ENCODE data around the gene KCNJ6.

KCNJ6 gene

DNA sequence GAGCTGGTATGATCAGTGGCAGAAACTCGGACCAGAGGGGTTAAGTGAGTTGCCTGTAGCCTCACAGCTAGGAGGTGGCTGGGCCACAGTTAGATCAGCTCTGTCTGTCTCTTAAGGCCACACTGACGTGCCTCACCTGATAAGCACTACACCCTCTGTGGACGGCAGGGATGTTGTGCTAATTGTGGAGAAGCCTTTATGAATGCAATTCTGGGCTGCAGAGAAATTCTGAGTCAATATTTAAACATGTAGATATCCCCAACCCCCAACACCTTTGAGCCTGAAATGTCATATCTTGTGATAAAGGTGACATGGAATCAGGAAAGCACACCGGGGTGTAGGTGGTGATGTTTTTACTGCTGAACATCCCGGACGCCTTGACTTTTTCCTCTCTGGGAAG lies 88.3 kb downstream of the KCNJ6 start:
- ChIA-PET CTCF (no interaction called here), POLR2A (no interaction called here)
- no peaks in the 10 kb centered on the region for H3K36me3 ChIP-seq (ENCODE audit: control insufficient read depth in 4 of 4, insufficient read depth in 4 of 4, low read length in 3 of 4)
- H3K27ac ChIP-seq (ENCODE audit: insufficient read depth in 1 of 2, low read depth in 1 of 2, low read length in 2 of 2, poor library complexity in 1 of 2, severe bottlenecking in 2 of 2), result no peak overlapping the region
- no peak for DNase-seq
- no peak overlapping the region for H3K4me3 ChIP-seq (ENCODE audit: control insufficient read depth in 1 of 7, extremely low read depth in 1 of 7, insufficient read depth in 4 of 7, low read depth in 2 of 7, low read length in 6 of 7)
- peaks cover 0 to 19% (median 14%) of the 10 kb centered on the region in 4 experiments for H3K4me1 ChIP-seq (ENCODE audit: control extremely low read depth in 1 of 4, control insufficient read depth in 4 of 4, insufficient read depth in 4 of 4, low read length in 3 of 4)
- 97% methylated on average over 3 of the region's 6 CpGs for WGBS (ENCODE audit: insufficient coverage)
- H3K27me3 ChIP-seq (replicated peaks in 2 of 5; ENCODE audit: control insufficient read depth in 4 of 5, insufficient read depth in 5 of 5, low read length in 4 of 5), result no peaks in the 10 kb centered on the region
- H3K9me3 ChIP-seq (ENCODE audit: control extremely low read depth in 1 of 5, control insufficient read depth in 4 of 5, insufficient read depth in 2 of 5, low read depth in 1 of 5, low read length in 4 of 5), result peaks cover 0 to 6% (median 0%) of the 10 kb centered on the region in 5 experiments

- H3K36me3 ChIP-seq (ENCODE audit: control insufficient read depth in 4 of 4, insufficient read depth in 4 of 4, low read length in 3 of 4), result no peaks in the 10 kb centered on the region
- ChIA-PET CTCF (no interaction called here), POLR2A (no interaction called here)
- WGBS (ENCODE audit: insufficient coverage), result 78% methylated on average over 2 of the region's 3 CpGs
- no peak overlapping the region for H3K4me3 ChIP-seq (ENCODE audit: control insufficient read depth in 1 of 7, extremely low read depth in 1 of 7, insufficient read depth in 4 of 7, low read depth in 2 of 7, low read length in 6 of 7)
- H3K27ac ChIP-seq (ENCODE audit: insufficient read depth in 1 of 2, low read depth in 1 of 2, low read length in 2 of 2, poor library complexity in 1 of 2, severe bottlenecking in 2 of 2), result no peak overlapping the region
- no peaks in the 10 kb centered on the region for H3K27me3 ChIP-seq (replicated peaks in 2 of 5; ENCODE audit: control insufficient read depth in 4 of 5, insufficient read depth in 5 of 5, low read length in 4 of 5)
- H3K4me1 ChIP-seq (ENCODE audit: control extremely low read depth in 1 of 4, control insufficient read depth in 4 of 4, insufficient read depth in 4 of 4, low read length in 3 of 4), result peaks cover 12 to 32% (median 25%) of the 10 kb centered on the region in 4 experiments
- DNase-seq, result no peak
- peaks cover 0 to 6% (median 0%) of the 10 kb centered on the region in 5 experiments for H3K9me3 ChIP-seq (ENCODE audit: control extremely low read depth in 1 of 5, control insufficient read depth in 4 of 5, insufficient read depth in 2 of 5, low read depth in 1 of 5, low read length in 4 of 5)
These were observed 94.3 kb downstream of the KCNJ6 start for GRCh38 chr21:37821786-37822450.

DNA sequence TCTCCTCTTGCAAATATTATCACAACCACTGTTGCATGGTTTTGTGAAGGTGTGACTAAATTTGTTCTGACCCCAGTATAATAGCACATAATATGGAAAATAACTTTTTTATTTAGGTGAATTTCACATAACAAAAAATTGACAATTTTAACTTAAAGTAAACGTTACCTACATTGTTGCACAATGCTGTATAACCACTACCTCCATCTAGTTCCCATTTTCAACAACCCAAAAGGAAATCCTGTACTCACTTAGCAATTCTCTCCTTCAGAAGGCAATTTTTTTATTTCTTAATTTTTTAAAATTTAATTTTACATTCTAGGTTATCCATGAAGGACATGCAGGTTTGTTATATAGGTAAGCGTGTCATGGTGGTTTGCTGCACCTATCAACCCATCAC lies 95.2 kb downstream of the KCNJ6 start:
- Histone ChIP-seq H3K27me3 (replicated peaks in 2 of 5; ENCODE audit: control insufficient read depth in 4 of 5, insufficient read depth in 5 of 5, low read length in 4 of 5) (no peaks in the 10 kb centered on the region), H3K27ac (ENCODE audit: insufficient read depth in 1 of 2, low read depth in 1 of 2, low read length in 2 of 2, poor library complexity in 1 of 2, severe bottlenecking in 2 of 2) (no peak overlapping the region), H3K4me1 (ENCODE audit: control extremely low read depth in 1 of 4, control insufficient read depth in 4 of 4, insufficient read depth in 4 of 4, low read length in 3 of 4) (peaks cover 12 to 32% (median 25%) of the 10 kb centered on the region in 4 experiments), H3K4me3 (ENCODE audit: control insufficient read depth in 1 of 7, extremely low read depth in 1 of 7, insufficient read depth in 4 of 7, low read depth in 2 of 7, low read length in 6 of 7) (peak overlapping the region in 2 of 7 experiments; percentile 1 to 9), H3K9me3 (ENCODE audit: control extremely low read depth in 1 of 5, control insufficient read depth in 4 of 5, insufficient read depth in 2 of 5, low read depth in 1 of 5, low read length in 4 of 5) (peaks cover 0 to 6% (median 0%) of the 10 kb centered on the region in 5 experiments), H3K36me3 (ENCODE audit: control insufficient read depth in 4 of 4, insufficient read depth in 4 of 4, low read length in 3 of 4) (no peaks in the 10 kb centered on the region)
- ChIA-PET CTCF (no interaction called here), POLR2A (no interaction called here)
- peak; percentile 22 to 72 (median 62) for DNase-seq
- WGBS (ENCODE audit: insufficient coverage), result 0% methylated on average over 1 of the region's 2 CpGs

- Histone ChIP-seq H3K36me3 (ENCODE audit: control insufficient read depth in 4 of 4, insufficient read depth in 4 of 4, low read length in 3 of 4) (no peaks in the 10 kb centered on the region), H3K4me3 (ENCODE audit: control insufficient read depth in 1 of 7, extremely low read depth in 1 of 7, insufficient read depth in 4 of 7, low read depth in 2 of 7, low read length in 6 of 7) (no peak overlapping the region), H3K9me3 (ENCODE audit: control extremely low read depth in 1 of 5, control insufficient read depth in 4 of 5, insufficient read depth in 2 of 5, low read depth in 1 of 5, low read length in 4 of 5) (peaks cover 0 to 3% (median 0%) of the 10 kb centered on the region in 5 experiments), H3K27me3 (replicated peaks in 2 of 5; ENCODE audit: control insufficient read depth in 4 of 5, insufficient read depth in 5 of 5, low read length in 4 of 5) (no peaks in the 10 kb centered on the region), H3K4me1 (ENCODE audit: control extremely low read depth in 1 of 4, control insufficient read depth in 4 of 4, insufficient read depth in 4 of 4, low read length in 3 of 4) (peaks cover 12 to 33% (median 28%) of the 10 kb centered on the region in 4 experiments), H3K27ac (ENCODE audit: insufficient read depth in 1 of 2, low read depth in 1 of 2, low read length in 2 of 2, poor library complexity in 1 of 2, severe bottlenecking in 2 of 2) (no peak overlapping the region)
- DNase-seq, result no peak
- POLR2A ChIA-PET, result no interaction called here
- CTCF ChIA-PET, result no interaction called here
These were observed 96.9 kb downstream of the KCNJ6 start for GRCh38 chr21:37819372-37819771.

- ChIA-PET POLR2A (no interaction called here), CTCF (no interaction called here)
These were observed 99.0 kb downstream of the KCNJ6 start for GRCh38 chr21:37817242-37817641.

GRCh38 chr21:37815893-37816292 lies 100.4 kb downstream of the KCNJ6 start:
- Histone ChIP-seq H3K4me3 (ENCODE audit: control insufficient read depth in 1 of 7, extremely low read depth in 1 of 7, insufficient read depth in 4 of 7, low read depth in 2 of 7, low read length in 6 of 7) (no peak overlapping the region), H3K36me3 (ENCODE audit: control insufficient read depth in 4 of 4, insufficient read depth in 4 of 4, low read length in 3 of 4) (no peaks in the 10 kb centered on the region), H3K27ac (ENCODE audit: insufficient read depth in 1 of 2, low read depth in 1 of 2, low read length in 2 of 2, poor library complexity in 1 of 2, severe bottlenecking in 2 of 2) (no peak overlapping the region), H3K9me3 (ENCODE audit: control extremely low read depth in 1 of 5, control insufficient read depth in 4 of 5, insufficient read depth in 2 of 5, low read depth in 1 of 5, low read length in 4 of 5) (peaks cover 0 to 18% (median 2%) of the 10 kb centered on the region in 5 experiments), H3K4me1 (ENCODE audit: control extremely low read depth in 1 of 4, control insufficient read depth in 4 of 4, insufficient read depth in 4 of 4, low read length in 3 of 4) (peaks cover 5 to 18% (median 14%) of the 10 kb centered on the region in 4 experiments), H3K27me3 (replicated peaks in 2 of 5; ENCODE audit: control insufficient read depth in 4 of 5, insufficient read depth in 5 of 5, low read length in 4 of 5) (no peaks in the 10 kb centered on the region)
- 90% methylated on average over 9 of the region's 9 CpGs for WGBS (ENCODE audit: insufficient coverage)
- POLR2A ChIA-PET, result no interaction called here
- CTCF ChIA-PET, result interaction anchor here (0.6 kb wide), 1 partner anchor 17 kb away, joined by 3 read pairs; no protein-coding TSS in a partner anchor
- no peak for DNase-seq

More at GRCh38 chr21:37817242-37817641, 99.0 kb downstream of the KCNJ6 start:
- peaks cover 12 to 31% (median 26%) of the 10 kb centered on the region in 4 experiments for H3K4me1 ChIP-seq (ENCODE audit: control extremely low read depth in 1 of 4, control insufficient read depth in 4 of 4, insufficient read depth in 4 of 4, low read length in 3 of 4)
- no peak overlapping the region for H3K27ac ChIP-seq (ENCODE audit: insufficient read depth in 1 of 2, low read depth in 1 of 2, low read length in 2 of 2, poor library complexity in 1 of 2, severe bottlenecking in 2 of 2)
- H3K27me3 ChIP-seq (replicated peaks in 2 of 5; ENCODE audit: control insufficient read depth in 4 of 5, insufficient read depth in 5 of 5, low read length in 4 of 5), result no peaks in the 10 kb centered on the region
- H3K9me3 ChIP-seq (ENCODE audit: control extremely low read depth in 1 of 5, control insufficient read depth in 4 of 5, insufficient read depth in 2 of 5, low read depth in 1 of 5, low read length in 4 of 5), result peaks cover 0 to 12% (median 2%) of the 10 kb centered on the region in 5 experiments
- DNase-seq, result no peak
- no peak overlapping the region for H3K4me3 ChIP-seq (ENCODE audit: control insufficient read depth in 1 of 7, extremely low read depth in 1 of 7, insufficient read depth in 4 of 7, low read depth in 2 of 7, low read length in 6 of 7)
- H3K36me3 ChIP-seq (ENCODE audit: control insufficient read depth in 4 of 4, insufficient read depth in 4 of 4, low read length in 3 of 4), result no peaks in the 10 kb centered on the region

- ChIA-PET POLR2A (no interaction called here), CTCF (no interaction called here)
- no CpG with 5 or more reads among the region's 2 CpGs for WGBS (ENCODE audit: insufficient coverage)
- peaks cover 0 to 6% (median 0%) of the 10 kb centered on the region in 4 experiments for H3K4me1 ChIP-seq (ENCODE audit: control extremely low read depth in 1 of 4, control insufficient read depth in 4 of 4, insufficient read depth in 4 of 4, low read length in 3 of 4)
- H3K4me3 ChIP-seq (ENCODE audit: control insufficient read depth in 1 of 7, extremely low read depth in 1 of 7, insufficient read depth in 4 of 7, low read depth in 2 of 7, low read length in 6 of 7), result no peak overlapping the region
- no peaks in the 10 kb centered on the region for H3K36me3 ChIP-seq (ENCODE audit: control insufficient read depth in 4 of 4, insufficient read depth in 4 of 4, low read length in 3 of 4)
- peaks cover 0 to 18% (median 2%) of the 10 kb centered on the region in 5 experiments for H3K9me3 ChIP-seq (ENCODE audit: control extremely low read depth in 1 of 5, control insufficient read depth in 4 of 5, insufficient read depth in 2 of 5, low read depth in 1 of 5, low read length in 4 of 5)
- no peak overlapping the region for H3K27ac ChIP-seq (ENCODE audit: insufficient read depth in 1 of 2, low read depth in 1 of 2, low read length in 2 of 2, poor library complexity in 1 of 2, severe bottlenecking in 2 of 2)
- H3K27me3 ChIP-seq (replicated peaks in 2 of 5; ENCODE audit: control insufficient read depth in 4 of 5, insufficient read depth in 5 of 5, low read length in 4 of 5), result no peaks in the 10 kb centered on the region
- DNase-seq, result no peak
These were observed 104.5 kb downstream of the KCNJ6 start for GRCh38 chr21:37811711-37812110.

Measured in common myeloid progenitor, CD34-positive (primary cell).